WTC11 (cell line): Measurements from ENCODE around the gene SYNPO2. TPM values are rescaled to one million over a fixed set of nuclear protein-coding genes. Genes with fewer than 3 reads are reported as not detected.

Source experiments
- ATAC-seq: fragments of 200-7000 bp; cut with Tn5 transposase; 2 replicates; pipeline ENCODE4 v1.10.0; 2021; ENCODE audit warnings: mild to moderate bottlenecking, moderate library complexity
- CTCF ChIA-PET: fragments of 300-600 bp; sonication (Branson Sonifier 250); formaldehyde crosslinking; loops from one replicate; lab custom pipeline; 2021; ENCODE audit warnings: antibody characterized with exemption; lab: Charles Lee
- POLR2A ChIA-PET: fragments of 350-600 bp; sonication (Branson Sonifier 250); formaldehyde crosslinking; loops from one replicate; lab custom pipeline; 2021; ENCODE audit warnings: antibody characterized with exemption; lab: Charles Lee
- DNase-seq: peaks from one replicate; pipeline ENCODE4 v3.0.0; 2021; ENCODE audit warnings: low spot score
- H3K27ac Mint-ChIP-seq: 2 replicates; pipeline ENCODE4 v1.8.0; 2021; ENCODE audit warnings: mixed read lengths
- H3K27me3 Mint-ChIP-seq: 2 replicates; pipeline ENCODE4 v1.8.0; 2021; ENCODE audit warnings: low read depth, mild to moderate bottlenecking, moderate library complexity, mixed read lengths
- H3K36me3 Mint-ChIP-seq: 2 replicates; pipeline ENCODE4 v1.8.0; 2021; ENCODE audit warnings: mixed read lengths
- H3K4me1 Mint-ChIP-seq: 2 replicates; pipeline ENCODE4 v1.8.0; 2022; ENCODE audit warnings: mixed read lengths
- H3K4me3 Mint-ChIP-seq: 2 replicates; pipeline ENCODE4 v1.8.0; 2021; ENCODE audit warnings: mild to moderate bottlenecking, moderate library complexity, mixed read lengths
- H3K9me3 Mint-ChIP-seq: 2 replicates; pipeline ENCODE4 v1.8.0; 2021; ENCODE audit warnings: mixed read lengths
- ETV6 ChIP-seq: sonication (generic); formaldehyde crosslinking; IDR thresholded peaks from 2 replicates; pipeline ENCODE4 v1.8.1; 2022; ENCODE audit warnings: mild to moderate bottlenecking, missing genetic modification reagents
- FOXJ3 ChIP-seq: sonication (generic); formaldehyde crosslinking; IDR thresholded peaks from 2 replicates; pipeline ENCODE4 v1.9.0; 2021; ENCODE audit warnings: missing genetic modification reagents, mild to moderate bottlenecking, borderline replicate concordance
- GABPB1 ChIP-seq: sonication (generic); formaldehyde crosslinking; IDR thresholded peaks from 2 replicates; pipeline ENCODE4 v1.8.1; 2023; ENCODE audit warnings: mild to moderate bottlenecking, missing genetic modification reagents
- GRHL2 ChIP-seq: fragments of 250-450 bp; sonication (Bioruptor Pico); IDR thresholded peaks from 2 replicates; pipeline ENCODE4 v1.8.0; 2022; ENCODE audit warnings: mild to moderate bottlenecking, moderate library complexity; ENCODE audit not compliant: insufficient replicate concordance, severe bottlenecking
- JAZF1 ChIP-seq: fragments of 250-450 bp; sonication (Bioruptor Pico); IDR thresholded peaks from 2 replicates; pipeline ENCODE4 v1.9.0; 2021; ENCODE audit warnings: moderate library complexity, mild to moderate bottlenecking, inconsistent platforms
- KAT7 ChIP-seq: sonication (generic); formaldehyde crosslinking; IDR thresholded peaks from 2 replicates; pipeline ENCODE4 v1.8.1; 2023; ENCODE audit warnings: missing genetic modification reagents, mild to moderate bottlenecking, borderline replicate concordance
- NFATC4 ChIP-seq: fragments of 250-450 bp; sonication (Bioruptor Pico); IDR thresholded peaks from 2 replicates; pipeline ENCODE4 v1.9.0; 2021; ENCODE audit warnings: mild to moderate bottlenecking
- NFYB ChIP-seq: sonication (generic); formaldehyde crosslinking; conservative IDR thresholded peaks from 2 replicates; pipeline ENCODE4 v1.8.0; 2022; ENCODE audit warnings: low read depth, missing genetic modification reagents
- NR1H2 ChIP-seq: sonication (generic); formaldehyde crosslinking; IDR thresholded peaks from 2 replicates; pipeline ENCODE4 v1.9.0; 2021; ENCODE audit warnings: mild to moderate bottlenecking, moderate library complexity, missing genetic modification reagents
- NR2C2 ChIP-seq: sonication (generic); formaldehyde crosslinking; IDR thresholded peaks from 2 replicates; pipeline ENCODE4 v1.8.0; 2022; ENCODE audit warnings: mild to moderate bottlenecking, missing genetic modification reagents
- PRRX2 ChIP-seq: fragments of 250-450 bp; sonication (Bioruptor Pico); IDR thresholded peaks from 2 replicates; pipeline ENCODE4 v1.8.0; 2021; ENCODE audit warnings: mild to moderate bottlenecking
- SMAD3 ChIP-seq: sonication (generic); formaldehyde crosslinking; IDR thresholded peaks from 2 replicates; pipeline ENCODE4 v1.8.0; 2022; ENCODE audit warnings: missing genetic modification reagents, mild to moderate bottlenecking, borderline replicate concordance
- SOX15 ChIP-seq: fragments of 250-450 bp; sonication (Bioruptor Pico); IDR thresholded peaks from 2 replicates; pipeline ENCODE4 v1.9.0; 2021; ENCODE audit warnings: mild to moderate bottlenecking
- SP1 ChIP-seq: sonication (generic); formaldehyde crosslinking; conservative IDR thresholded peaks from 2 replicates; pipeline ENCODE4 v1.8.1; 2022; ENCODE audit warnings: missing genetic modification reagents
- ZNF671 ChIP-seq: fragments of 250-450 bp; sonication (Bioruptor Pico); IDR thresholded peaks from 2 replicates; pipeline ENCODE4 v1.8.0; 2021; ENCODE audit warnings: mild to moderate bottlenecking
- total RNA-seq: library from RNA; stranded (reverse); gene quantifications from 3 replicates; pipeline ENCODE4 v1.2.3, GENCODE V29; 2021
- TF ChIP-seq, protein P1 (sequence below): sonication (generic); formaldehyde crosslinking; IDR thresholded peaks from 2 replicates; pipeline ENCODE4 v1.8.0; 2022; ENCODE audit warnings: missing genetic modification reagents
- TF ChIP-seq, protein P2 (sequence below): sonication (generic); formaldehyde crosslinking; conservative IDR thresholded peaks from 2 replicates; pipeline ENCODE4 v1.8.1; 2023; ENCODE audit warnings: mild to moderate bottlenecking, low read depth, missing genetic modification reagents, moderate library complexity
- TF ChIP-seq, protein P3 (sequence below): fragments of 250-450 bp; sonication (Bioruptor Pico); IDR thresholded peaks from 2 replicates; pipeline ENCODE4 v1.9.0; 2021; ENCODE audit warnings: mild to moderate bottlenecking
- TF ChIP-seq, protein P4 (sequence below): sonication (generic); formaldehyde crosslinking; conservative IDR thresholded peaks from 2 replicates; pipeline ENCODE4 v1.8.1; 2022; ENCODE audit warnings: mild to moderate bottlenecking, missing genetic modification reagents
- TF ChIP-seq, protein P5 (sequence below): sonication (generic); formaldehyde crosslinking; IDR thresholded peaks from 2 replicates; pipeline ENCODE4 v1.8.1; 2022; ENCODE audit warnings: low read depth, missing genetic modification reagents, borderline replicate concordance
- TF ChIP-seq, protein P6 (sequence below): sonication (generic); formaldehyde crosslinking; IDR thresholded peaks from 2 replicates; pipeline ENCODE4 v1.8.0; 2022; ENCODE audit warnings: mild to moderate bottlenecking, missing genetic modification reagents

Gene SYNPO2
- total RNA-seq, 1 experiment from 2014 or later = 1.9 TPM

GRCh38 chr4:118955515-118955914, 66.9 kb downstream of the SYNPO2 start (continued):
- TF ChIP-seq, protein P1, sequence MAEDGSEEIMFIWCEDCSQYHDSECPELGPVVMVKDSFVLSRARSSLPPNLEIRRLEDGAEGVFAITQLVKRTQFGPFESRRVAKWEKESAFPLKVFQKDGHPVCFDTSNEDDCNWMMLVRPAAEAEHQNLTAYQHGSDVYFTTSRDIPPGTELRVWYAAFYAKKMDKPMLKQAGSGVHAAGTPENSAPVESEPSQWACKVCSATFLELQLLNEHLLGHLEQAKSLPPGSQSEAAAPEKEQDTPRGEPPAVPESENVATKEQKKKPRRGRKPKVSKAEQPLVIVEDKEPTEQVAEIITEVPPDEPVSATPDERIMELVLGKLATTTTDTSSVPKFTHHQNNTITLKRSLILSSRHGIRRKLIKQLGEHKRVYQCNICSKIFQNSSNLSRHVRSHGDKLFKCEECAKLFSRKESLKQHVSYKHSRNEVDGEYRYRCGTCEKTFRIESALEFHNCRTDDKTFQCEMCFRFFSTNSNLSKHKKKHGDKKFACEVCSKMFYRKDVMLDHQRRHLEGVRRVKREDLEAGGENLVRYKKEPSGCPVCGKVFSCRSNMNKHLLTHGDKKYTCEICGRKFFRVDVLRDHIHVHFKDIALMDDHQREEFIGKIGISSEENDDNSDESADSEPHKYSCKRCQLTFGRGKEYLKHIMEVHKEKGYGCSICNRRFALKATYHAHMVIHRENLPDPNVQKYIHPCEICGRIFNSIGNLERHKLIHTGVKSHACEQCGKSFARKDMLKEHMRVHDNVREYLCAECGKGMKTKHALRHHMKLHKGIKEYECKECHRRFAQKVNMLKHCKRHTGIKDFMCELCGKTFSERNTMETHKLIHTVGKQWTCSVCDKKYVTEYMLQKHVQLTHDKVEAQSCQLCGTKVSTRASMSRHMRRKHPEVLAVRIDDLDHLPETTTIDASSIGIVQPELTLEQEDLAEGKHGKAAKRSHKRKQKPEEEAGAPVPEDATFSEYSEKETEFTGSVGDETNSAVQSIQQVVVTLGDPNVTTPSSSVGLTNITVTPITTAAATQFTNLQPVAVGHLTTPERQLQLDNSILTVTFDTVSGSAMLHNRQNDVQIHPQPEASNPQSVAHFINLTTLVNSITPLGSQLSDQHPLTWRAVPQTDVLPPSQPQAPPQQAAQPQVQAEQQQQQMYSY (CRISPR knock-in tag) = no peak
- TF ChIP-seq SP1 (CRISPR knock-in tag) (no peak), JAZF1 (CRISPR knock-in tag) (no peak), NFATC4 (no peak), PRRX2 (CRISPR knock-in tag) (no peak), SOX15 (CRISPR knock-in tag) (no peak), ETV6 (no peak)

GRCh38 chr4:118957722-118958445, 69.2 kb downstream of the SYNPO2 start:
- no peaks in the 10 kb centered on the region for H3K9me3 Mint-ChIP-seq
- no peak for DNase-seq
- no peaks in the 10 kb centered on the region for H3K4me1 Mint-ChIP-seq
- ATAC-seq = no peak
- no peak for TF ChIP-seq KAT7 (CRISPR knock-in tag)
- TF ChIP-seq GRHL2 (CRISPR knock-in tag) = no peak
- TF ChIP-seq NFYB = no peak
- TF ChIP-seq, protein P2, sequence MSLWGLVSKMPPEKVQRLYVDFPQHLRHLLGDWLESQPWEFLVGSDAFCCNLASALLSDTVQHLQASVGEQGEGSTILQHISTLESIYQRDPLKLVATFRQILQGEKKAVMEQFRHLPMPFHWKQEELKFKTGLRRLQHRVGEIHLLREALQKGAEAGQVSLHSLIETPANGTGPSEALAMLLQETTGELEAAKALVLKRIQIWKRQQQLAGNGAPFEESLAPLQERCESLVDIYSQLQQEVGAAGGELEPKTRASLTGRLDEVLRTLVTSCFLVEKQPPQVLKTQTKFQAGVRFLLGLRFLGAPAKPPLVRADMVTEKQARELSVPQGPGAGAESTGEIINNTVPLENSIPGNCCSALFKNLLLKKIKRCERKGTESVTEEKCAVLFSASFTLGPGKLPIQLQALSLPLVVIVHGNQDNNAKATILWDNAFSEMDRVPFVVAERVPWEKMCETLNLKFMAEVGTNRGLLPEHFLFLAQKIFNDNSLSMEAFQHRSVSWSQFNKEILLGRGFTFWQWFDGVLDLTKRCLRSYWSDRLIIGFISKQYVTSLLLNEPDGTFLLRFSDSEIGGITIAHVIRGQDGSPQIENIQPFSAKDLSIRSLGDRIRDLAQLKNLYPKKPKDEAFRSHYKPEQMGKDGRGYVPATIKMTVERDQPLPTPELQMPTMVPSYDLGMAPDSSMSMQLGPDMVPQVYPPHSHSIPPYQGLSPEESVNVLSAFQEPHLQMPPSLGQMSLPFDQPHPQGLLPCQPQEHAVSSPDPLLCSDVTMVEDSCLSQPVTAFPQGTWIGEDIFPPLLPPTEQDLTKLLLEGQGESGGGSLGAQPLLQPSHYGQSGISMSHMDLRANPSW (CRISPR knock-in tag) = no peak
- no peak for TF ChIP-seq NR2C2 (CRISPR knock-in tag)
- TF ChIP-seq JAZF1 (CRISPR knock-in tag) = no peak
- TF ChIP-seq, protein P3, sequence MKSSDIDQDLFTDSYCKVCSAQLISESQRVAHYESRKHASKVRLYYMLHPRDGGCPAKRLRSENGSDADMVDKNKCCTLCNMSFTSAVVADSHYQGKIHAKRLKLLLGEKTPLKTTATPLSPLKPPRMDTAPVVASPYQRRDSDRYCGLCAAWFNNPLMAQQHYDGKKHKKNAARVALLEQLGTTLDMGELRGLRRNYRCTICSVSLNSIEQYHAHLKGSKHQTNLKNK (CRISPR knock-in tag) = no peak
- CTCF ChIA-PET = no interaction called here
- H3K4me3 Mint-ChIP-seq = no peak overlapping the region
- H3K27ac Mint-ChIP-seq = no peak overlapping the region
- H3K36me3 Mint-ChIP-seq = no peaks in the 10 kb centered on the region
- POLR2A ChIA-PET = no interaction called here
- no peaks in the 10 kb centered on the region for H3K27me3 Mint-ChIP-seq

DNA sequence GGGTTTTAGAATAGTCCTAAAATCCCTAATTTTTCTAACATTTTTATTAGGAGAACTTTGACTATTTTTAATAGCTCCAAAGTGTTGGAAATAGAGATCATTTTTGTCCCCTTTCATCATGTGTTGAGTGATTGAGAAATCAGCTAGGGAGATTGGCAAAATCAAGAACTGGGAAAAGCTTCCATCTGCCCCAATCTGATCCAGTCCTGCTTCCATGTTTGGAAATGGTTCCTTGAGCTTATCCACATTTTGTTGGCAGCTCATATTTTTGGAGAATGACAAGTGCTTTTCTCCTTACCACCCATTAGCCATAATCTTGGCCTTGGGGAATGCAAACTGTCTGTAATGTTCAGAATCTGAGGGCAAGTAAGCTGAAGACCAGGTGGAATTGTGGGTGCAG, 73.9 kb downstream of the SYNPO2 start:
- DNase-seq = no peak
- Mint-ChIP-seq H3K4me1 (peaks cover 10% of the 10 kb centered on the region), H3K27me3 (no peaks in the 10 kb centered on the region), H3K36me3 (no peaks in the 10 kb centered on the region), H3K4me3 (no peak overlapping the region), H3K27ac (no peak overlapping the region), H3K9me3 (no peaks in the 10 kb centered on the region)
- no peak for ATAC-seq
- CTCF ChIA-PET = interaction anchor here (1.4 kb wide), 1 partner anchor 9 kb away, joined by 3 read pairs; no protein-coding TSS in a partner anchor
- POLR2A ChIA-PET = no interaction called here
- TF ChIP-seq GRHL2 (CRISPR knock-in tag) (no peak), ZNF671 (CRISPR knock-in tag) (no peak), ETV6 (no peak), FOXJ3 (CRISPR knock-in tag) (no peak), GABPB1 (CRISPR knock-in tag) (no peak), NR1H2 (CRISPR knock-in tag) (no peak), SMAD3 (CRISPR knock-in tag) (no peak)
- TF ChIP-seq, protein P4, sequence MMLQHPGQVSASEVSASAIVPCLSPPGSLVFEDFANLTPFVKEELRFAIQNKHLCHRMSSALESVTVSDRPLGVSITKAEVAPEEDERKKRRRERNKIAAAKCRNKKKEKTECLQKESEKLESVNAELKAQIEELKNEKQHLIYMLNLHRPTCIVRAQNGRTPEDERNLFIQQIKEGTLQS (CRISPR knock-in tag) = no peak
- TF ChIP-seq, protein P5, sequence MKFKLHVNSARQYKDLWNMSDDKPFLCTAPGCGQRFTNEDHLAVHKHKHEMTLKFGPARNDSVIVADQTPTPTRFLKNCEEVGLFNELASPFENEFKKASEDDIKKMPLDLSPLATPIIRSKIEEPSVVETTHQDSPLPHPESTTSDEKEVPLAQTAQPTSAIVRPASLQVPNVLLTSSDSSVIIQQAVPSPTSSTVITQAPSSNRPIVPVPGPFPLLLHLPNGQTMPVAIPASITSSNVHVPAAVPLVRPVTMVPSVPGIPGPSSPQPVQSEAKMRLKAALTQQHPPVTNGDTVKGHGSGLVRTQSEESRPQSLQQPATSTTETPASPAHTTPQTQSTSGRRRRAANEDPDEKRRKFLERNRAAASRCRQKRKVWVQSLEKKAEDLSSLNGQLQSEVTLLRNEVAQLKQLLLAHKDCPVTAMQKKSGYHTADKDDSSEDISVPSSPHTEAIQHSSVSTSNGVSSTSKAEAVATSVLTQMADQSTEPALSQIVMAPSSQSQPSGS (CRISPR knock-in tag) = no peak
- TF ChIP-seq, protein P6, sequence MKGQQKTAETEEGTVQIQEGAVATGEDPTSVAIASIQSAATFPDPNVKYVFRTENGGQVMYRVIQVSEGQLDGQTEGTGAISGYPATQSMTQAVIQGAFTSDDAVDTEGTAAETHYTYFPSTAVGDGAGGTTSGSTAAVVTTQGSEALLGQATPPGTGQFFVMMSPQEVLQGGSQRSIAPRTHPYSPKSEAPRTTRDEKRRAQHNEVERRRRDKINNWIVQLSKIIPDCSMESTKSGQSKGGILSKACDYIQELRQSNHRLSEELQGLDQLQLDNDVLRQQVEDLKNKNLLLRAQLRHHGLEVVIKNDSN (CRISPR knock-in tag) = no peak
